Suppressor macrophage treated with lipopolysaccharide for 1 hour (primary cell): ENCODE results near the gene EIF2AK3.
"Not testable (repeated sequence)": the region's sequence is repeated elsewhere in the genome, so short reads cannot be mapped to it uniquely, and the experiment has no call there.

Source experiments
- DNase-seq, 3 donors: peaks; one replicate each; pipeline ENCODE4 v3.0.0-alpha.2; 2020 to 2022

Gene EIF2AK3

DNA sequence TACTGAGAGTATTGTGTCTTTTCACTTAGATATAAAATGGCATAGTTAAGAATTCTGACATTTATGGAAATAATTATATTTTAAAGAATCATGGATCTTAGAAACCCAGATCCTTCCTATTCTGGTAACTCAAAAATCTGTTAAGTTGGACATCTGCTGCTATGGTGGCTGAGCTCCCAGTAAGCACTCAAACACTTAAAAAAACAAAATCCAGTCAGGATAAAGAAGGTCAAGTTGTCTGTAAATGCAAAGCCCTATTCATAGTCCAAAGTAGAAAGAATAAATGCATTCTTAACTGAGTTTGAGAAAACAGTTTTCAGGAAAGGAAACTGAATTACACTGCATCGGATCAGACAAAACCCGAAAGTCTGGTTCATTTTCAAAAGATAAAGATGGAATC lies 35.6 kb downstream of the EIF2AK3 start:
- DNase-seq = no peak

DNA sequence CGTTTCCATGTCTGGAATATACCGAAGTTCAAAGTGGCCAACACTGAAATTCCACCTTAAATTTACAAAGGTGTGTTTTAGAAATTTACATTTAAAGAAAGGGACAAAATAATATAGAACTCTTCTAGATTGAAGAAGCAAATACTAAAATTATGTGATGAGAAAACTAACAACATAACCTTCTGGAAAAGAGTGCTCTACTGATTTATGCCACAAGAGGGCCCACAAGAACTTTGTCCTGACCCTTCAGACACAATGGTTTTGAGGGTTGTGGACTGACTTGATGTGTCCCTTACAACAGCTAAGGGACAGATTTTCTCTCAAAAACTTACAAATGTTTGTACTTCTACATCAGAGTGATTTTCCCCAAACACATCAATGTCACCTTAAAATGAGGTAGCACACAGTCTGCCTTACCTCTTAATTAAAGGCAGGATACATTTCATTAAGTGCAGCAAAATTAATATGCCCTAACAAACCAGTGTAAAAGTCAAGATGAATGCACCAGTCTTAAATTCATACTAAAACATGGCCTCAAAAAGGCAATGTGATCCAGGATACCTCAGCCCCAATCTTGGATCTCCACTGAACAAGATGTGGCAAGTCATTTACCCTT lies 36.2 kb downstream of the EIF2AK3 start:
- DNase-seq = peak; percentile 72 to 79 (median 74)

DNA sequence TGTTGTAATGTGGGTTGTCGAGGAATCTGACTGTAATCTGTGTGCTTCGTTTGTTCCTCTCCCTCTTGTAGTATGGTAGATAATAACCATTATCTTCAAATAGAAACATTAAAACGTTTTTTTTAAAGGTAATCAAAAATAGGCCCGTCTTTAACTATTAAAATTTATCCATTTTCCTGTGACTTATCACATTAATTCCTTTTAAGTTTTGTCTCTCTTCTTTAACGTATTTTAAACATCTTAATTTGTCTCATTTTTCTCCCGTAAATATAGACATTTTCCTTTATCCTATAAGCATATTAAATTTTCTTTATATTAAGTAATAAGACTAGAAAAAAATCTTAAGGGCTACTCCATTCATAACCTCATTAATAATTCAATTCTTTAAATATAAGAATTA lies 41.3 kb downstream of the EIF2AK3 start:
- DNase-seq = no peak

DNA sequence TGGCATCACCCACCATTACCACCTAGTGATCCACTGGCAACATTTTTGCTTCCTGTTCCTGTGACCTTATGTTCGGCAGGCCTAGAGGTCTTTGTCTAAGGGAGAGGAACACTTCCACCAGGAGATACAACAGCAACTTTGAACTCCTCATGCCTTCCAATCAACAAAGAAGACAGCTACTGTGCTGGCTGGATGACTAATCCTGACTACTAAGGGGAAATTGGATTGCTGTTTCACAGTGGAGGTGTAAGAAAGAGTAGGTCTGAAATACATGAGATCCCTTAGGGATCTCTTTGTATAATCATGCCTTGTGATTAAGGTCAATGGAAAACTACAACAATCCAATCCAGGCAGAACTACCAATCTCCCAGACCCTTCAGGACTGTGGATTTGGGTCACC lies 45.2 kb downstream of the EIF2AK3 start:
- DNase-seq = no peak

DNA sequence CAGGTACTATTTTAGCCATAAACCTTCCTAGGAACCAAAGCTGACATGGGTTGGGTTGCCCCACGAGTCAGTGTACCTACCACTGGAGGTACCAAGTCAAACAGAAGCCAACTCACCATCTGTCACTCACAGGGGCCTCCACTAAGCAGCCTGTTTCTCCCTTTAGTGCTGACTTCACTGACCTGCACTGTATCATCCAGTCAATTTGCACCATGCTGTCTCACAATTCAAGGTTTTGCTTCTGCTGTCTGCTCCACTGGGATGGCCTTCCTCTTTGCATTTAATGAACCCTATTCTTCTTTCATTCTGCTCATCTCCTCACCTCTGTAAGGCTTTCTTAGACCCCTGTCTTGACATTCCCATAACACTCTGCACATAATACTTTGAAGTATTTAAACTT lies 47.2 kb downstream of the EIF2AK3 start:
- DNase-seq = no peak

DNA sequence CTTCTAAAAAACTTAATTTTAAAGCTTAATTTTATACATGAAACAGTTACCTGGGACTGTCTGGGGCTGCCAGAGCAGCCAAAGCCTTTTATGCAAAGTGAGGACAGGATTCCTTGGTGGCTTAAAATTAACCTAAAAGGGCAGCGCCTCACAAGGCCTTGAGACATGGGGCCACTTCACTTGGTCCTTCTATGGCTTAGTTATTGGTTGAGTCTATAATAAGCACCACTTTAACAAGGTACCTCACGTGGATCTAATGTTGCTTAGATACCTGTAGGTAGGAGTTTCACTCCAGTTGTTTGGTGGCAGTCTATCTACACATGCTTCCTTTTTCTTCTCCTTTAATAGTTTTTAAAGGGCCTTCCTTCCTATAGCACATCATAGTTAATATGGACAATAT lies 51.6 kb downstream of the EIF2AK3 start:
- DNase-seq = no peak

DNA sequence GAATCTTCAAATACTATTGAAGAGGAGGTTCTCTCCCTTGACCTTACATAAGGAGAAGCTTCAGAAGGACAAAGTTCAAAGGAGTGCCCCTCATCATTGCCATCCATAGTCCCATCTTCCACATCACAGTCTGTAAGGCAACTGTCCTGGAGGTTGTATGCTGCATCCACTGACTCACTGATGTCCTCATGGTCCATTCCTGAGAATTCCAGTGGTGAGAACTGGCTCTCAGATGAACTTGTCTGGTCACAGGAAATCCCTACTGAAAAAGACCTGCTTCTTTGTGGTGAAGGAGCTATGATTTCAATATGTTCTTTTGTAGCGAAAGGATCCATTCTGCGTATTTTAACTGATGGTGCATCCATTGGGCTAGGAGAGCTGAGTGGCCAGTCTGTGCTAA lies 52.2 kb downstream of the EIF2AK3 start:
- no peak for DNase-seq

DNA sequence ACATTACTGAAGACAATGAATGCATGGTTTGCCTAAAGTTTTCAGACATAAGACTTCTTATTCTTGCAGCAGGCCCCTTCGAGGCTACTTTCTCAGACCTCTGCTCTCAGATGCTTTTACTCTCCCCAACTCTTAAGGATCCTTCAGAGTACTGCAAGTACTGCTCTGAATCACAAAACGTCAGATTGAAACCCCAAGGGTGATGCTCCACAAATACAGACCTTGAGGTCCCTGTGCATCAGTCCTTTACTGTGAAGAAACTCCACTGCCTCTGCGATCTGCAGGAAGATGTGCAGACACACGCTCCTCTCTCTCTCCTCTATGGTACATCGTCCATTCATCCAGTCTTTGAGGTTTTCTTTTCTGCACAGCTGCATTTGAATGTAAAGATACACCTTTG lies 52.8 kb downstream of the EIF2AK3 start:
- DNase-seq = no peak

DNA sequence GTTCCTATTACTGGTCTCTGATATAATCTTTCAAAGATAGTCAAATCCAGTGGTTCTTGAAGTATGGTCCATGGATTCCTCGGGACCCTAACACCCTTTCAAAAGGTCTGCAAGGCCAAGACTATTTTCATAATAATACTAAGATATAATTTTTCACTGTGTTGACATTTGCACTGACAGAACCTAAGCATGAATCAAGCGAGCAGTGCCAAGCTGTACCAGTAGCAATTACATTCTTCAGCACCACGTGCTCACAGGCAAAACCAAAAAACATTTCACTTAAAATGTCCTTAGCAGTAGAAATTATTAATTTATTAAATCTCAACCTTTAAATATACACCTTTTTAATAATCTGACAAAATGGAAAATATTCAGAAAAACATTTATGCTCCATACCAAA lies 59.1 kb downstream of the EIF2AK3 start:
- peak in 1 of 3 donors; percentile 3 for DNase-seq

DNA sequence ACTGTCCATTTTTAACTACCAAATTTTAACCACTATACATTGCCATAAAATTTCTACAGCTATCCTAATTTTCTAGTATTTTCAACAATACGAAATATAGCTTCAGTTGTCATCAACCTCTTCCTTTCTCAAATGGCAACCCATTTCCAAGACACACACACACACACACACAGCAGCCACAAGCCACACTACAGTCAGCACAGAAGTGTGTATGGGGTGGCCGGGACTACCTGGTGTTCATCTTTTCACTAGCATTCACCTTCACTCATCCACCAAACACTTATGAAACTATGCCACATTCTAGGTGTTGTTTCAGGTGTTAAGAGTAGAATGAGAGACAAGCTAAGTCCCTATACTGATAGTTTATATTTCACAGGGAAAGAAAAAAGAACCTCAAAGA lies 62.9 kb downstream of the EIF2AK3 start:
- DNase-seq = peak in 1 of 3 donors; percentile 10

DNA sequence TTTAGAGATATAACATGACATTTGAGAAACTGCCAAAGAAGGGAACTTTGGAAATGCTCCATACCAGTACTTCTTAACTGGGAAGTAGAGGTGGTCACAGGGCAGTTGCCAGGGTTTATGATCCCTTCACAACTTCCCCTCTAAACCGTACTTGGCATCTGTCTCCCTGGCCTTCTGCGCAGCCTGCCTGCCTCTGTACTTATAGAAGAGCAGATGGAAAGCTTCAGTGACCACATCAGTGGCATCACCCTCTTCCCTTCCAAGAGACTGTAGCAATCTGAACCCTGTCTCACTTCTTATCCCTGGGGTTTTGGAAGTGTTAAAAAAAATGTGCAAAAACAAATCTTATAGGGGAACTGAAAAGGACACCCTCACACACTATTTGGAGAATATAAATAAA lies 64.1 kb downstream of the EIF2AK3 start:
- peak in 1 of 3 donors; percentile 17 for DNase-seq

DNA sequence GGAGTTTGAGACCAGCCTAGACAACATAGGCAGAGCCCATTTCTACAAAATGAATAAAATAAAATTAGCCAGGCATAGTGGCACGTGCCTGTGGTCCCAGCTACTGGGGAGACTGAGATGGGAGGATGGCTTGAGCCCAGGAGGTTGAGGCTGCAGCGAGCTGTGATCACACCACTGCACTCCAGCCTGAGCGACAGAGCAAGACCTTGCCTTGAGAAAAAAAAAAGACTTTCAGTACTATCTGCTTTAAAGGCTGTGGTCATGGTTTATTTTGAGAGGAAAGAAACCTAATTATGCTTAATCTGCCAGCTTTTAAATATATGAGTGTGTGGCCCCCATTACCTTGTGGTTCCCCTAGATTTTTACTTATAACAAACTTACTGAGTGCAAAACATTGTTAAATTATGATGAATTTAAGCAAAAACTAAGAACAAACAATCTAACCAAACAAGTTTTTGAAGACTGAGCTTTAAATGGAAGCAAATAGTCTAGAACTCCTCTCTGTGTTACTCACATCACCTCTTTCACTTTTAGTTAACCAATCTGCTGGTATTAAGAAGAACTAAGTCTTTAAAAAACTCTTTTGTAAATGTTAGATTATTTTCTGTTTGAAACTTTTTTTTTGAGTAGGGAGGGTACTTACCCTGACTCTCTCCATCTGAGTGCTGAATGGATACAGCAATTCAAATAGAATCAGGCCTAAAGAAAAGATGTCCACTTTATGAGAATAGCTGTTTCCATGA lies 65.4 kb downstream of the EIF2AK3 start:
- DNase-seq = peak in 1 of 3 donors; percentile 14

DNA sequence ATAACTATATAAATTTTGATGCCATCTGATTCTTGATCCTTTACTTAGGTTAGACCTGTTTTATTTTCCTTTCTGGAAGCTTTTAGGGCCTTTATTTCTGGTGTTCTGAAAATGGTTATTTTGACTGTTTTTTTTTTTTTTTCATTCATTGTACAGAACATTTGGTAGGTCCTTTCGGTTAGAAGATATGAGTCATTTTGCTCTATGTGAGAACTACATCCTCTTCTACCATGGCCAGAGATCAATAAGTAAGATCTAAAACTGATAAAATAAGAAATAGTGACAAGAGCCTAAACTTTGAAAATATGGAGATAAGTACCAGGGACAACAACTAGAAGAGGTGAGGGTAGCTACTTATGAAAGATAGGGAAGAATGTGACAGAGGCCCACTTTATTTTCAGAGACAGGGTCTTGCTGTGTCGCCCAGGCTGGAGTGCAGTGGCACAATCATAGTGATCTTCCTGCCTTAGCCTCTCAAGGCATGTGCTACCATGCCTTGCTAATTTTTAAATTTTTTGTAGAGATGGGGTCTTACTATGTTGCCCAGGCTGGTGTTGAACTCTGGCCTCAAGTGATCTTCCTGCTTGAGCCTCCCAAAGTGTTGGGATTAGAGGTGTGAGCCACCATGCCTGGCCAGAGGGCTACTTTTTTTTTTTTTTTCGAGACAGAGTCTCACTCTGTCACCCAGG lies 66.5 kb downstream of the EIF2AK3 start:
- DNase-seq = peak in 1 of 3 donors; percentile 2

DNA sequence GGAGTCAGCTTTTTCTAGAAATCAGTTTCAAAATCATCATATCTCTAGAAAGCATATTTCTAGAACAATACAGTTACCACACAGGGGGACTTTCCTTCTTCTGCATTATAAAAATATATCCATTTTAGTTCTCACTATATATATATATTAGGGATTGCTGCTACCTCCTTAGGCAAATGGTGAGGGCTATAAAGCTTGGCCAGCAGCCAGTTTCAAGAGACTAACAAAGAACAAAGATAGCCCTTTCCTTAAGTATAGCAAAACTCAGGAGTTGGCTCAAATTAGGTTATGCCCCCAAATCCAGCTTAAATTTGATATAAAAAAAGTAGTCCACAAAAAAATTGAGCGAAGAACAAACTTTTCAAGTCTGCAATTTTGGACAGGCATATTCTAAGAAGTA lies 70.0 kb downstream of the EIF2AK3 start:
- DNase-seq = no peak

DNA sequence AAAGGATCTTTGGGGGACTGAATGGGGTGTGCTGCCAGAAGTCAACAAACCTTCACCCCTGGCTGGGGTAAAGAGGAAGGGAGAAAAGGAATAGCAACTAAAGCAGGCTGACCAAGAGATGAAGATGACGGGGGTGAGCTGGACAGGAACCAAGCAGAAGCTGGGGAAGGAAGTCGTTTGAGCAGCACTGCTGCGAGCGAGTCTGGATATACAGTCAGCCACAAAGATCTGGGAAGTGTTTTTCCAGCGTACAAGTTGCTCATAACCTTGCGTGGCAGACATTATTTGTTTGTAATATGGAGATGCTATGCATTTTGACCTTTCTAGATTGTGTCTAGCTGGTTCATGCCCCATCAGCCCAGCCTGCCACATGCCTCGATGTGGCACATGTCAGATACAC lies 71.2 kb downstream of the EIF2AK3 start:
- DNase-seq = peak in 1 of 3 donors; percentile 6

DNA sequence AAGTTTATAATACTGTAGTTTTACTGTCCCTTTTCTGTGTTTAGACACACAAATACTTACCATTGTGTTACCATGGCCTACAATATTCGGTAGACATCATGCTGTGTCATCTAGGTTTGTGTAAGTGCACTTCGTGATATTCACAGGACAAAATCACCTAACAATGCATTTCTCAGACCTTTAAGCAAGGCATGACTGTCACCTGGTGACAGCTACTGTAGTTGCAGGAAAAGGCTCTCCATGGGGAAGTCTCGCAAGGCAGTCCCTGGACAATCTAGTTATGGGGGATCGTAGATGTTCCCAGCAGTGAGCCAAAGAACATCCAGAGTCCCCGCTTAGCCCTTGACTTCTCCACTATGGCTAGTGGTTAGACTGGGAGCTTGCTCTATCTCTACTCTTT lies 73.1 kb downstream of the EIF2AK3 start:
- no peak for DNase-seq

DNA sequence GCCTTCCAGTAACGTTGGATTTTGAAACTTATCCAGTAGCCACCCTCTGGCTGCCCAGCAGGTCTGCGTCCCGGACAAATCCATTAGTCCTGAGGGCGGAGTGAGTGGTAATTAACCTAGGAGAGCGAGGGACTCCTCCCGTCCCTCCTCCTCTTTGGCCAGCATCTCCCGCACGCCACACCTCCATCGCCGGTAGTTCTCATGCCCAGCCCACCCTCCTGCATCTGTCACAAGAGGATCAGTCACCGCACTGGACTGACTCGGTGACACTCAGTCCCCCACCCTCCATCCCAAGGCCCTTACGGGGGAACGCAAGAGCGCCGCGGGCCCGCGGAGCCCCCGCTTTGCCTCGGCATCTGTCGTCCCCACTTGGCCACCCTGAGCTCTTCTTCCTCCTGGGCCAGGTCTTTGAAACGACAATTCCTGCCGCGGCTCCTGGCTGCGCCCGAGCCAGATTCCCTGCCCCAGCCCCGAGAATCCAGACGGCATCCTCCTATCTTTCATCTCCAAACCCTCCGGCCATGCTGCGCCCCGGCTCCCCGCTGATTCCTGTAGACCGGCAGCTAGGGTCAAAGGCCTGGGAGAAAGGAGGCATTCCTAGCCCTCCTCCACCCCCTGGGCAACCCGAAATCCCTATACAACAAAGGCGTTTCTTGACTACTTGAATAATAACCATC lies 77.5 kb downstream of the EIF2AK3 start:
- no peak for DNase-seq

DNA sequence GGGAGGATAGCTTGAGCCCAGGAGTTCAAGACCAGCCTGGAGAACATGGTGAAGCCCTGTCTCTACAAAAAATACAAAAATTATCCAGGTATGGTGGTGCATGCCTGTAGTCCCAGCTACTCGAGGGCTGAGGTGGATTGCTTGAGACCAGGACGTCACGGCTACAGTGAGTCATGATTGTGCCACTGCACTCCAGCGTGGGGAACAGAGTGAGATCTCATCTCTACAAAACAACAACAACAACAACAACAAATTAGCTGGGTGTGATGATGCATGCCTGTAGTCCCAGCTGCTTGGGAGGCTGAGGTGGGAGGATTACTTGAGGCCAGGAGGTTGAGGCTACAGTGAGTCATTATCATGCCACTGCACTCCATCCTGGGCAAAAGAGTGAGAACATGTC lies 81.0 kb downstream of the EIF2AK3 start:
- DNase-seq = not testable (repeated sequence)

DNA sequence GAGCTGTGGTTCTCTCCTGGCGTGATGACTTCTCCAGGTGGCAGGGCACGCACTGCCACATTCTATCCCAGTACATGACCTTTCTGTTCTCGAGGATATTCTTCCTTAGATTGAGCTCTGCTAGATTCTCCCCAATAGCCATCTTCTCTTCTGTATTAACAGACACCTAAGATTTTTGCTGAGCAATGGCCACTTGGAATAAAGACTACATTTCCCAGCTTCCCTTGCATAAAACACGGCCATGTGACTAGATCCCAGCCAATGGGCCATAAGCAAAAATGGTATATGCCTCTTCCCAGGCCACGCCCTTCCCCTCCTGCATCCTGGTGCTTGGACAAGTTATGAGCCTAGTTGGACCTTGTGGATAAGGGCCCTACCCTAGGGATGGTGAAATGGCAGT lies 82.1 kb downstream of the EIF2AK3 start:
- DNase-seq = peak in 2 of 3 donors; percentile 6 to 12

DNA sequence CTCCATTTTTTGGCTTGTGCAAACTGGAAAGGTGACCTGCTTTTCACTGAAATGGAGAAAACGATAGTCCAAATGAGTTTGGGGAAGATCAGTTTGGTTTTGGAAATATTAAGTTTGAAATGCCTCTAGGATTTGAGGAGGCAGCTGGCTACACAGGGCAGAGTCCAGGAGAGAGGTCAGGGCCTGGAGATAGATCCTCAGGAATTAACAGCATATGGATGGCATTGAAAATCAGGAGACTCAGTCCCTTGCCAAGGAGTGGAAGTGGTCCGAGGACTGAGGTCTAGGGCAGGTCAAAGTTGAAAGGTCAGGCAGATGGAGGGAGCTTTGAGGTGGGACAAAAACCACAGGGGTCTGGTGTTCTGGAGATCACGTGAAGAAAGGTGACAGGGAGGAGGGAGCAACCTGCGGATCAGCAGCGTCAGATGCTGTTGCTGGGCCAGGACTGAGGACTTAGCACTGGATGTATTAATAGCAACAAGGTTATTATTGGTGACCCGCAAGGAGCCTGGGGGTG lies 83.7 kb downstream of the EIF2AK3 start:
- no peak for DNase-seq

DNA sequence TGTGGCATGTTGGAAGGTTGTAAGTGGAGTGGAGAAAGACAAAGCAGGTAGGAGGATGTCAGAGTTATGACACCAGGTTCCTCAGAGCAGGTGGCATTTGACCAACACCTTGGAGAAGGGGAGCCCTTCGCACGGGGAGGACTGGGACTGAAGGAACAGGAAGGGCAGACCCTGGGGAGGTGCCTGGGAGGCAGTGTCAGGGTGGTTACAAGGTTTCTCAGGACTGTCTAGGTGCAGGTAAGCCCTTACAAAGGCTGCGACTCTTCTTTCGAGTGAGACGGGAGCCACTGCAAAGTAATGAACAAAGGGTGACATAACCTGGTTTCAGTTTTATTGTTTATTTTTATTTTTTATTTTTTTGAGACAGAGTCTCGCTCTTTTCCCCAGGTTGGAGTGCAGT lies 84.6 kb downstream of the EIF2AK3 start:
- no peak for DNase-seq

DNA sequence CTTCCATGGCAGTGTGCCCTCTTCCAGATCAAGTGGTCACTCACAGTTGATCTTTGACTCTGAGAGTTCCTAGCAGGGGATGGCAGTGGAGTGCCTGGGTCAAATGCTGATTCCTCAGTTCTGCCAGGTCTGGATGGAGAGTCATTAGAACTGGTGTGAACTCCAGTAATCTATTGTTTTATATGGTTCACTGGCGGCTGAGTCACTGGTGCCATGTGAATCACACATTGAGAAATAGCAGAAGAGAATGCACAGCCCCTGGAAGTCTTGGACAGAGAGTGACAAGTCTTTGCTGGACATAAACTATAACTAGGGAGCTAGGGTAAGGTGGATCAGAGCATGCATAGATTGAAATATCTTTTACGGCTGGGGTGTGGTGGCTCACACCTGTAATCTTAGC lies 86.9 kb downstream of the EIF2AK3 start:
- peak; percentile 10 to 24 (median 10) for DNase-seq

DNA sequence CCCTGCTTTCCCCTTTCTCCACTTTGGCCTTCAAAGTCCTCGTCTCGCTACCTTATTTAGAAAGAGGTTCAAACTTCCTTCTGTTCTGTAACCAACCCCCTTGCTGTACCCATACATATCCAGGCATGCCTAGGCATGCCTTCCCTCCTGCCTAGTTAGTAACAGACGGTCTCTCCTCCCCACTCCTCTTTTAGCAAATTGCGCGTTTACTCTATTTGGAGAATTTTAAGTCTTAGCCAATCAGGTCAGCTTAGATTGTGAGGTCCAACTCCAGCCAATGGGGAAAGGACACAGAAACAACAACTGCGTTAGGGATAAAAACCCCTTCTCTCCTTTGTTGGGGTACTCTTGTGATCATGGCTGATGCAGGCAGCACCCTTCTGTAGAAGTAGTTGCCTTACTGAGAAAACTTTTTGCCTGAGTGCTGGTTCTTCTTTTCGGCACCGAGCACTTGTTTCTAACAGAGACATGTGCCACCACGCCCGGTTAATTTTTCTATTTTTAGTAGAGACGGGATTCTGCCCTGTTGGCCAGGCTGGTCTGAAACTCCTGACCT lies 88.8 kb downstream of the EIF2AK3 start:
- DNase-seq = no peak
